Activated CD4-positive, CD25-positive, alpha-beta regulatory T cell (primary cell): ENCODE measurements around the gene PLTP.

Experiments
- DNase-seq, 4 experiments: peaks; one replicate each; lab custom pipeline; 2025; lab: John Stamatoyannopoulos, UW

The PLTP gene

DNA sequence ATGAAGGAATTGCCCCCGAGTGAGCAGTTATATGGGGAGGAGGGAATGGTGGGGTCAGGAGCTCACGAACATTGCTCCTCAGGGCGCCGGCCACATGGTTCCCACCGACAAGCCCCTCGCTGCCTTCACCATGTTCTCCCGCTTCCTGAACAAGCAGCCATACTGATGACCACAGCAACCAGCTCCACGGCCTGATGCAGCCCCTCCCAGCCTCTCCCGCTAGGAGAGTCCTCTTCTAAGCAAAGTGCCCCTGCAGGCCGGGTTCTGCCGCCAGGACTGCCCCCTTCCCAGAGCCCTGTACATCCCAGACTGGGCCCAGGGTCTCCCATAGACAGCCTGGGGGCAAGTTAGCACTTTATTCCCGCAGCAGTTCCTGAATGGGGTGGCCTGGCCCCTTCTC lies 13.7 kb downstream of the PLTP start:
- DNase-seq = no peak

DNA sequence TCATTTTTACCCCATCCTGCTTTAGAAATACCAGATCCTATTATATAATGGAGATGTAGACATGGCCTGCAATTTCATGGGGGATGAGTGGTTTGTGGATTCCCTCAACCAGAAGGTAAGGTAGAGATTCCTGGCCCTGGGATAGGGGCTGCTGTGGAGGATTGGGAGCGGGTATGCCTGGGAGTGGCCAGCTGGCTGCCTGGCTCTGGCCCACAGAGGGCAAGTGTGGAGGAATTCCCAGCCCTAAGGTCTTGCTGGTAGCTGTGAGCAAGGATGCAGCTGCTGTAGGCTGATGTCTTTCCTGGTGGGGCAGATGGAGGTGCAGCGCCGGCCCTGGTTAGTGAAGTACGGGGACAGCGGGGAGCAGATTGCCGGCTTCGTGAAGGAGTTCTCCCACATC lies 14.3 kb downstream of the PLTP start:
- no peak for DNase-seq

DNA sequence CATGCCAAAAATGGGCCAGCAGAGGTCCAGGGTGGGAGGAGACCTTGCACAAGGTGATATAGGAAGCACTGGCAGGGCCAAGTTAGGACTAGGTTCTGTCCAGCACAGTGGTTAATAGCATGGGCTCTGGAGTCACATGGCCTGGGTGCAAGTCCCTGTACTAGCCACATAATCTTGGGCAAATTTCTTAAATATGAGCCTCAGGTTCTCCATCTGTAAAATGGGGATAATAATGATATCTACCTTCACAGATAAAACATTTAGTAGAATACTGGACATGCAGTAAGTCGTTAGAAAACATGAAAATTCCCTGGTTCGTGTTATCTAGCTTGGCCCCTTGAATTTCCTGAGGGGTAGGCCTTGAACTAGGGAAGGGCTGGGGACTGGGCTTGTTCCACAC lies 14.7 kb downstream of the PLTP start:
- no peak for DNase-seq

DNA sequence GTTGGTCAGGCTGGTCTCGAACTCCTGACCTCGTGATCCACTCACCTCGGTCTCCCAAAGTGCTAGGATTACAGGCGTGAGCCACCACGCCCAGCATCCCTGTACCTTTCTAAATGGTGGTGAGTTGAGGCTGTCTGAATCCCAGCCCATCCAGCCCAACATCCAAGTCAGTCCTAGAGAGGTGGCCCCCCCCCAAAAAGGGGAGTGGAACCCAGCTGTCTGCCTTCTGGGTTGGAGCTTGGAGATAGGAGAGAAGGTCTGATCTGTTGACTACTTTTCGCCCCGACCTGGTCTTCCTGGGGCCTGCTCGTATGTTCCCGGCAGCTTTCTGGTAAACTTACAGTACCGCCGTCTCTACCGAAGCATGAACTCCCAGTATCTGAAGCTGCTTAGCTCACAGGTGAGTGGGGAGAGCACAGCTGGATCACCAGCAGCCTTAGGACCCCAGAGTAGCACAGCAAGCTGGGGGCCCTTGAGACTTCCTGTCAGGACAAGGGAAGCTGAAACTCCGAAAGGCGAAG lies 15.3 kb downstream of the PLTP start:
- DNase-seq = no peak

DNA sequence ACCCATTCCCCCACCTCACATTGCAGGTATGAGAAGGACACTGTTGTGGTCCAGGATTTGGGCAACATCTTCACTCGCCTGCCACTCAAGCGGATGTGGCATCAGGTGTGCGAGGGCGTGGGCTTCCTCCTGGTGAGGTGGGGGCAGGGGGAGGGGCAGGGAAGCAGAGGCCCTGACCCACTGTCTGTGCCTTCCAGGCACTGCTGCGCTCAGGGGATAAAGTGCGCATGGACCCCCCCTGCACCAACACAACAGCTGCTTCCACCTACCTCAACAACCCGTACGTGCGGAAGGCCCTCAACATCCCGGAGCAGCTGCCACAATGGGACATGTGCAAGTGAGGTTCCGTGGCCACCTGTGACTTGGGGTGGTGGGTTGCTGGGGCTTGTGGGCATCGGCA lies 17.2 kb downstream of the PLTP start:
- DNase-seq = no peak

DNA sequence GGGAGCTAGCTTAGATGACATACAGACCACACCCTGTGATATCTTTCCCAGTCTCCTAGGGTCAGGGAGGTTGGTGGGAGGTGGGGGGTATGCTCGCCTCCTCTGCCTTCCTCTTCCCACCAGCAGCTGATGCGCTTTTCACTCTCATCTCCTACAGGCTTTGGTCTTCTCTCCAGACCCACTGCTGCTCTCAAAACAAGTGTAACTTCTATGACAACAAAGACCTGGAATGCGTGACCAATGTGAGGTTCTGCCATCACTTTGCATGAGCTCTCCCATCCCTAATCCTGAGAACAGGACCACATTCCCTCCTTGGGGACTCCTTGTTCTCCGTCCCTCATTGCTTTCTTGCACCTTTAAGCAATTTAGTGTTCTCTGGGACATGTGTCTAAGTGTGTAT lies 18.1 kb downstream of the PLTP start:
- DNase-seq = no peak

DNA sequence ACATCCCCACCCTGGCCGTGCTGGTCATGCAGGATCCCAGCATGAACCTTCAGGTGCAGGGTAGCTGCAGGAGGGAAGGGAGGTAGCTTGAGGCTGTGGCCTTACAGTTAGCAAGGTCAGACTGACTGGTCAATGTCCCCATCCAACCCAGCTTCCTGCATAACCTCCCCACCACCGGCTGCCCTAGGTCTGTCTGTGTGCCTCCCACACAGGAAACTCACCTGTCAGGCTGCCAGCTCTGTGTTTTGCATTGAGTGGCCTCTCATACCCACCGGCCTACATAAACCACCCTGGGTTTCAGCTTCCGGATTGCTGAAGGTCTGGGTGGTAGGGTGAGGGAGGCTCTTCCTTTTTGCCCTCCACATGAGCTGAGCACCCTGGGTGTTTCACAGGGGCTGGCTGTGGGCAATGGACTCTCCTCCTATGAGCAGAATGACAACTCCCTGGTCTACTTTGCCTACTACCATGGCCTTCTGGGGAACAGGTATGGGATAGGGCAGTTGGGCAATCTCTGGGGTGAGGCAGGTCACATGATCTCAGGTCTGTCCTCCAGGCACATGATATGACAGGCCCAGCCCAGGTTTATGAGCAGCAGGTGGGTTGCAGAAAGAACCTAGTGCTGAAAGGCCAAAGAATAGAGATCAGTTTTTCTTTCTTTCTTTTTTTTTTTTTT lies 19.0 kb downstream of the PLTP start:
- no peak for DNase-seq

DNA sequence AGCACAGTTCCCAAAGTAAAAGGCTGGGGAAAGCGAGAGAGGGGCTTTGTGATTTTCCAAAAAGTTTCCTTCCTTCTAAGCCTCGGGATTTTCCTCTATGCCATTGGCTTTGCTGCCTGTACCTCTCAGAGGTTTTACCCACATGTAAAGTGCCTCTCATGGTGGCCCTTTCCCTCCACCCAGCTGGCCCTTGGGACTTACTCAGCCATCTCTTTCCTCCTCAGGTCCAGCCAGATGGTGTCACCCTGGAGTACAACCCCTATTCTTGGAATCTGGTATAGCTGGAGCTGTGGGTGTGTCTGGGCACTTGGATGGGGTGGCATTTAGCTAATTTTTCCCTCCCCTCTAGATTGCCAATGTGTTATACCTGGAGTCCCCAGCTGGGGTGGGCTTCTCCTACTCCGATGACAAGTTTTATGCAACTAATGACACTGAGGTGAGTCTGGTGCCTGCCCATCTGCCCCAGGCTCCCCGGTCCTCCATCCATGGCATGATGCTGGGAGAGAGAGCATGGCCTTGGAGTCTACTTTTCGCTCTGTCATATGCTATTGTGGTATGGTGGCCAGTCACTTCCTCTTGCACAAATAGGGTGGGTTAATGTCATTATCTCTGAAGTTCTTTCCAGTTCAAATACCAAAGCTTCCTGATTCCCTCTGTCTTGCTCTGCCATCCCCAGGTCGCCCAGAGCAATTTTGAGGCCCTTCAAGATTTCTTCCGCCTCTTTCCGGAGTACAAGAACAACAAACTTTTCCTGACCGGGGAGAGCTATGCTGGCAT lies 19.7 kb downstream of the PLTP start:
- DNase-seq = no peak

DNA sequence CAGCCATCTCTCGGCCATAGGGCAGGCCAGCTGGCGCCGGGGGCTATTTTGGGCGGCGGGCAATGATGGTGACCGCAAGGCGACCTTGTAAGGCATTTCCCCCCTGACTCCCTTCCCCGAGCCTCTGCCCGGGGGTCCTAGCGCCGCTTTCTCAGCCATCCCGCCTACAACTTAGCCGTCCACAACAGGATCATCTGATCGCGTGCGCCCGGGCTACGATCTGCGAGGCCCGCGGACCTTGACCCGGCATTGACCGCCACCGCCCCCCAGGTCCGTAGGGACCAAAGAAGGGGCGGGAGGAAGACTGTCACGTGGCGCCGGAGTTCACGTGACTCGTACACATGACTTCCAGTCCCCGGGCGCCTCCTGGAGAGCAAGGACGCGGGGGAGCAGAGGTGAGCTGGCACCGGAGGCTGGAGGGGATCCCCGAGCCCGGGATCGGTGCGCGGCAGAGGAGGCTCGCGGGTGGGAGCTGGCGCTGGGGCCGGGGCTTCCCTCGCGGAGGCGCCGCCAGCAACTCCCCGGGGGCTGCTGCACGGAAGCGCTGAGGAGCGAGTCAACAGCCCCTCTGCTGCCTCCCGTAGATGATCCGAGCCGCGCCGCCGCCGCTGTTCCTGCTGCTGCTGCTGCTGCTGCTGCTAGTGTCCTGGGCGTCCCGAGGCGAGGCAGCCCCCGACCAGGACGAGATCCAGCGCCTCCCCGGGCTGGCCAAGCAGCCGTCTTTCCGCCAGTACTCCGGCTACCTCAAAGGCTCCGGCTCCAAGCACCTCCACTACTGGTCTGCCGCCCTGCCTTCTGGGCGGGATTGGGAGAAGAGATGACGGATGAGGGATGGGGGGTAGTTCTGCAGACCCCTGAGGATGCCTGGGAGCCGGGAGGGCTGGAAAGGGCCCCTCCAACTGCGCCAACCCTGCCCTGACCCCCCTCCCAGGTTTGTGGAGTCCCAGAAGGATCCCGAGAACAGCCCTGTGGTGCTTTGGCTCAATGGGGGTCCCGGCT lies 20.7 kb downstream of the PLTP start, which contains the start of the genes CTSA and NEURL2:
TSS of gene CTSA (plus strand) at position 351 of the 999 bp plus-strand sequence. CDS start at position 585, 234 bp downstream.
TSS of gene NEURL2 (minus strand) at position 224 of the 999 bp plus-strand sequence. CDS start at position 7, 217 bp downstream.
- DNase-seq = peak; percentile 63 to 74 (median 70)

DNA sequence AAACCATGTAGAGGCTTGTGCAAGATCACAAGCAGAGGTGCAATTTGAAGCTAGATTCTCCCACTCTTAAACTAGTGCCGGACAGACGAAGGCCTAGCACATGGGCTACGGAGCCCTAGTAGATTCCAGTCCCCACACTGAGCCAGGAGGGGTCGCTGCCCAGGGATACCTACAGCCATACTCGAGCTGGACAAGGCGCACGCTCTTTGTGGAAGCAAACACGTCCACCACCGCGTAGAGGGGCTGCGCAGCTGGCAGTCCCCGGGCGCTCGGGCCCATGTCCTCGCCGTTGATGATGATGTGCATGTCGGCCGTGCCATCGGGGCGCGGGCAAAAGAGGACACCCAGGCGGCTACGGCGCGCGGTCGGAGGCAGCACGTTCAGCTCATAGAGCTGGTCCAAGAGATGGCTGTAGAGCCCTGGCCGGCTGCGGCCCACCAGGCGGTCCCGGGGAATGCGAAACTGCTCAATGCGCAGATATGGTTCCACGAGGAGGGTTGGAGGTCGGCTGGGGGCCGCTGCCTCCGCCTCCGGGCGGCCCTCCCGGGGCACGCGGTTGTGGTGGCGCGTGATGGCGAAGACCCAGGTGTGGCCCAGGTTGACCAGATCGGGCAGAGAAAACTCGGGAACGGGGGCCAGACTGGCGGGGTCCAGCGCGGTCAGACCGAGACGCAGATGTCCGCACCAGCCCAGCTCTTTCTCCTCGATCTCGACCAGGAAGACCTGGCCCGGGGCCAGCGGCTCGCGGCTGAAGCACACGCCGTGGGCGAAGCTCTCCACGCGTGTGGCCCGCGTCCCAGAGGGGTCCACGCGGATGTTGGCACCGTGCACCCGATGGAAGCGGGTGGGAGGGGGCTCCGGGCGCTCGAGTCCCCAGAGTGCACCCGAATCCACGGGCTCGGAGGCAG lies 21.6 kb downstream of the PLTP start:
- DNase-seq = peak in 3 of 4 experiments; percentile 14 to 18 (median 15)

DNA sequence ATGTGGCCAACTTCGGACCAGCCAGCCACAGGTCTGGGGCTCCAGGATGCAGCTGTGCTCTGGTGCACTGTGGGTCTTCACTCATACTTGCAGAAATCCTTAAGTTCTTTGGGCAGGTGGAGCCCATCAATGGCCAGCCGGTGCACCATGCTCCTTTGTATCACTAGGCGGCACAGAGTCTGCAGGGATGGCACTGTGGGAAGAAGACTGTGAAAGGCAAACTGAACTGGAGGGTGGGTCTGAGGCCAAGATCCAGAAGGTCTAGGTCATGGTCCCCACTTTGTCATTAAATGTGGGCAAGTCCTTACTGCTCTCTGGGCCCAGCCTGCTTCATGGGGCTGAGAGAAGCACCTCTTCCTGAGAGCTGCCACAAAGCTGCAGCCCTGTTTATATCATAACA lies 23.3 kb downstream of the PLTP start:
- no peak for DNase-seq

DNA sequence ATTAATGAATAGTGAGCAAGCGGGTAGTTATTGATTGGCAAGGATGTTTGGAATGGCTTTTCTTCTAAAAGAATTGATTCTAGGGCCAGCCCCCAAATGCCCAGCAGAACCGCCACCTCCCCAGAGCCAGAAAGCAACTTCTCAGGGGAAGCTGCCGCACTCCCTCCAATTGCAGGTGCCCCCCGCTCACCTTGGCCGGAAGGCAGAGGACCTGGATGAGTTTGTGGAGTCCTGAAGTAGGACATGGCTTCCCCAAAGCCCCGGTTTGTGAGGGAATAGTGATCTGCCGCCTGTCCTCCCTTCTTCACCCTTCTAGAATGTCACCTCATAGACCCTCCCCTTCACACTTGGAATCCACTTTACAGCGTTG lies 24.6 kb downstream of the PLTP start, which contains the start of gene SPATA25:
TSS of gene SPATA25 (minus strand) at position 277 of the 370 bp plus-strand sequence. CDS start at position 245, 32 bp downstream.
- DNase-seq = no peak

DNA sequence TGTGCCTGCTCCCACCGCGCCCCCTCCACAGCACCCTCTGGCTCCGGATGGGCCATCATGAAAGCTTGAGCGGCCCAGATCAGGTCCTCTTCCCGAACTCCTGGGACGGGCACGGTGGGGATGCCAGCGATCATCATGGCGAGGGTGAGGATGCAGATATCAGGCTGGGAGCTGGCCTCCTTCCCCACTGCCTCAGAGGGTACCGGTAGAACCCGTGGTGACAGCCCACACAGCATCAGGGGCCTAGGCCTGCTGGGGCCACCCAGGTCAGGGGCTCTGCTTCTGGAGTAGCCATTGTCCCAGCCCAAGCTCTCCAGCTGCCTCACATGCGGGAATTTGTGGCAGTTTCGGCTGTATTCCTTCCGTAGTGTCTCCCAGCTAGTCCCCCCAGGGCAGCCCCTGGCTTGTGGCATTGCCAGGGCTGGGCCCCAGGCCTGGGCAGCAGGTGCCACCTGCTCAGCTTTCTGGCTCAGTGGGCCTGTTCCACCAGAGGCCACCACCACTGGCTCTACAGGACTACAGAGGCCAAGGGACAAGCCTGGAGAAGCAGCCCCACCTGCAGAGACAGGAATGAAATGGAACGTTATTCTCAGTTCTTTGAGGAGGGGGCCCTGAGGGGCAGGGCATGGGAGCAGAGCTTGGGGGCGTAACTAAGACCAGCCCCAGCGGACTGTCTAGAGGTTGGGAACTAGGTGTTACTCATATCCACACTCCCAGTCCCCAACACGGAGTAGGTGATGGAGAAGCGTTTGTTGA lies 25.2 kb downstream of the PLTP start:
- no peak for DNase-seq

DNA sequence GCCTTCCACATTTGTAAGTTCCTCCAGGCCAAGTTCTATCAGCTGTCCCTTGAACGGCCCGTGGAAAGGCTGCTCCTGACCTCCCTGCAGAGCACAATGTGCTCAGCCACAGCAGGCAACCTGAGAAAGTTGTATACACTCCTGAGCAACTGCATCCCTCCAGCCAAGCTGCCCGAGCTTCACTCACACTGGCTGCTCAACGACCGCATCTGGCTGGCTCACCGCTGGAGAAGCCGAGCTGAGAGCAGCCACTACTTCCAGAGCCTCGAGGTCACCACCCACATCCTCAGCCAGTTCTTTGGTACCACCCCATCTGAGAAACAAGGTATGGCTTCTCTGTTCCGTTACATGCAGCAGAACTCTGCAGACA lies 28.9 kb downstream of the PLTP start:
- DNase-seq = no peak

DNA sequence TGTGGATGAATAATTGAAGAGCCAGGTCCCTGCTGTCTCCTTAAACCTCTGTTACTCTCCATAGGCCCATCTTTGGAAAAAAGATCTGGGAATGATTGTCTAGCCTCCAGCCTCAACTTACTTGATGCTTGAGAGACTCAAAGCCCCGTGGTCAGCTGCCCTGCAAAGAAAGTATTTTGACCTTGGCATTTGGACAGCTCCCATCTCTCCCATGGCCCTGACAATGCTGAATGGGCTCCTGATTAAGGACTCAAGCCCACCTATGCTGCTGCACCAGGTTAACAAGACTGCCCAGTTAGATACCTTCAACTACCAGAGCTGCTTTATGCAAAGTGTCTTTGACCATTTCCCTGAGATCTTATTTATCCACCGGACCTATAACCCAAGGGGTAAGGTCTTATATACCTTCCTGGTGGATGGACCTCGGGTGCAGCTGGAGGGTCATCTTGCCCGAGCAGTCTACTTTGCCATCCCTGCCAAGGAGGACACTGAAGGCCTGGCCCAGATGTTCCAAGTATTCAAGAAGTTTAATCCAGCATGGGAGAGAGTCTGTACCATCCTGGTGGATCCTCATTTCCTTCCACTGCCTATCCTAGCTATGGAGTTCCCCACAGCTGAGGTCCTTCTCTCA lies 29.4 kb downstream of the PLTP start:
- no peak for DNase-seq

DNA sequence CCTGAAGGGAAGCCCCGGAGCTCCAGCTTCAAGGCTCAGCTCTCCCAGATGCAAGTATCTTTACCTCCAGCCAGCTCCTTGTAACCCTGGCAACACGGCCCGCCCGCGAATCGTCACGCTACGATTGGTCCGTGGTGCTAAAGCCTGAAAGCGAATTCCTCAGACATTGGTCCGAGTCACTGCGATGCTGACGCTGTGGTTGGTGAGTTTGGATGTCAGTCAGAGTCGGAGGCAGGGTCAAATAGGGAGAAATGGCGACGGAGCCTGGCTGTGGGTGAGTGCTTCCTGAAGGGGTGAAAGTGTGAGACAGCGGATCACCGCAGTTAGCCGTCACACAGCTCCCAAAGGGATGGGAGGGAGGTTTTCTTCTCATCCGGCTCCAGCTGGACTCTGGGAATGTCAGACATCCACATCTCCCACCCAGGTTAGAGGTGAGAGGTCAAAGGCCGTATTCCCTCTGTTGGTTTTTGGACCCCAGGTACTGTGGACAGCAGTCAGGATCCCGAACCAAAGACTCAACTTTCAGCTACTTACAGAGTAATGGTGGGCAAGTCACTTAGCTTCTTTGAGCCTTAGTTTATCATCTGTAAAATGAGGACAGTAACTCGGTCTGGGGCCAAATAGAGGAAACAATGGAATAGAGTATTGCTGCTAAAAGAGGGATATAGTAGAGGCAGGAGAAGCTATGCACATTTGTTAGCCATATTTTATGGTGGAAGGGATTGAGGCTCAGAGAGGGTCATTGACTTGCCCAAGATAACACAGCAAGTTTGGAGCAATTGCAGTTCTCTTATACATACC lies 30.8 kb downstream of the PLTP start, which contains the start of gene ZSWIM1:
TSS of gene ZSWIM1 (plus strand) at position 240 of the 801 bp plus-strand sequence. CDS start 1,366 bp downstream, outside the sequence.
- DNase-seq = peak; percentile 93 to 98 (median 95)

DNA sequence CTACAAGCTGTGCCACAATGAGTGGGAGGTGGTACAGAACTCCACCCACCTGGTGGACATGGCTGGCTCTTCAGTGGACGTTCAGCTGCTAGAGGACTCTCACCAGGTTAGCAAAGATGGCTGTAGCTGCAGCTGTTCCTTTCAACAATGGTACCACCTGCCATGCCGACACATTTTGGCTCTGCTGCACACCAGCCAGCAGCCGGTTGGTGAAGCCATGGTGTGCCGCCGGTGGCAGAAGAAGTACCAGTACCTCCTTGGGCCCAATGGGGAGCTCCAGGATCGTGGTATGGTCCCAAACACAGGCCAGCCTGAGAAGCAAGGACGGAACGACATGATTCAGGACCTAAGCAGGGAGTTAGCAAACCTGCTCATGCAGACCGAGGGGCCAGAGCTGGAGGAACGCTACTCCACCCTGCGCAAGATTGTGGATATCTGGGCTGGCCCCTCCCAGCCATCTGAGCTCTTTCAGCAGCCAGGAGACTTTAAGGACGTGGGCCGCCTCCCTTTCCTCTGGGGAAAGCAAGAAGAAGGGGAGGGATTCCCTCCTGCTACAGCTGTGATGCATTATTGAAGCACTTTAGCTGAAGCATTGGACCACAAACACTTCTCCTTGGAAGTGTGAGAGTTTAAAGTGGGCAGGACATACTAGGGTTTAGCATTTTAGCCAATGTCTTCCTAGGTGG lies 33.7 kb downstream of the PLTP start:
- DNase-seq = no peak

DNA sequence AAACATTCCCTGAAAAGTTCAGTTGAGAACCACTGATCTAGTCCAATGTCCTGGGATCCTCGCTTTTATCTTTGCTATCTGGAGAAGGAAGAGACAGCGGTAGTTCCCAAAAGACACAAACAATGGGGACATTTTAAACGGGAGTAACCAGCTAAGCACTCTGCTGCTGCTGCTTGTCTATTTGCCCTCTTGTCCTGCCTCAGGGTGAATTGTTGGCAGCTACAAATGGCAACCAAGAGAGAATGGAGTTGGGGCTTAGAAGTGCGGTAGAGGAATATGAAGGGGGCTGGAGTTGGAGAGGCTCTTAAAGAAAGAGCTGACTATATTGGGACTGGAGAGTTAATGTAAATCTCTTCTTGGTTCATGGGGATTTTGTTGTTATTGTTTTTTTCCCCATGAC lies 37.4 kb downstream of the PLTP start:
- no peak for DNase-seq
